NCI-H2196 (cell line): Measurements from ENCODE around the gene LLGL2.

Source experiments
- DNase-seq: peaks from one replicate; lab custom pipeline; 2025; ENCODE audit not compliant: unreplicated experiment; lab: John Stamatoyannopoulos, UW

Gene LLGL2

GRCh38 chr17:75611851-75612429 is 86.4 kb downstream of the LLGL2 start:
- DNase-seq: no peak

DNA sequence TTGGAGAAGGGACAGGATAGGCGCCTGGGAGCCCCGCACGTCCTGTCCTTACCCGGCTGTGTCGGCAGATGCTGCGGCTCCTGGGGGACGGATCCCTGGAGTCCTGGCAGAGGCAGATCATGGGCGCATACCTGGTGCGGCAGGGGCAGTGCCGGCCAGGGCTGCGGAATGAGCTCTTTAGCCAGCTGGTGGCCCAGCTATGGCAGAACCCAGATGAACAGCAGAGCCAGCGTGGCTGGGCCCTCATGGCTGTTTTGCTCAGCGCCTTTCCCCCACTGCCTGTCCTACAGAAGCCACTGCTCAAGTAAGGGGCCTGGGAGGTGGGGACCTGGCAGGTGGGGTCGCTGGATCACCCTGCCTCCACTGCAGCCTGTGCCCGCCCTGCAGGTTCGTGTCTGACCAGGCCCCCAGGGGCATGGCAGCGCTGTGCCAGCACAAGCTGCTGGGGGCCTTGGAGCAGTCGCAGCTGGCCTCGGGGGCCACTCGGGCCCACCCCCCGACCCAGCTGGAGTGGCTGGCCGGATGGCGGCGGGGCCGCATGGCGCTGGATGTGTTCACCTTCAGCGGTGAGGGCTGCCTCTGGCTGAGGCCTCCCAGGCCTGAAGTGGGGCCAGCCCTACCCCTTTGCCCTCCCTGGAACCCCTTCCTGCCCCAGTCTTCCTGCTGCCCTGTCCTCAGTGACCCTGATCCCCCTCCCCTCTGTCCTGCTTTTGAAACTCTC is 87.6 kb downstream of the LLGL2 start:
- DNase-seq: no peak

GRCh38 chr17:75614006-75614405 is 88.5 kb downstream of the LLGL2 start:
- no peak for DNase-seq

- DNase-seq: no peak
Measured at GRCh38 chr17:75614556-75615270, 89.2 kb downstream of the LLGL2 start.

DNA sequence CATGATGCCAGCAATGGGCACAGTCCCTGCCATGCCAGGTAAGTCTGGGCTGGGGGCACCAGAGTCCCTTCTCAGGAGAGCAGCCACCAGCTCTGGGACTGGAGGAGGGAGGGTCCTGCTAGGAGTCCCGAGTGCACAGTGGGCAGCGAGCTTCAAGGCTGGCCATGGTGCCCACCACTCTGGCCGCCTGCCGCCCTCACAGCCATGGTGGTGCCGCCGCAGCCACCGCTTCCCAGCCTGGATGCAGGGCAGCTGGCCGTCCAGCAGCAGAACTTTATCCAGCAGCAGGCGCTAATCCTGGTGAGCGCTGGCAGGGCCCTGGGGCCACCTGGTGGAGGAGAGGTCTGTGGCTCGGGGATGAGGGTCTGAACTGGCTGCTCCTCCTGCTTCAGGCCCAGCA is 89.8 kb downstream of the LLGL2 start:
- no peak for DNase-seq

DNA sequence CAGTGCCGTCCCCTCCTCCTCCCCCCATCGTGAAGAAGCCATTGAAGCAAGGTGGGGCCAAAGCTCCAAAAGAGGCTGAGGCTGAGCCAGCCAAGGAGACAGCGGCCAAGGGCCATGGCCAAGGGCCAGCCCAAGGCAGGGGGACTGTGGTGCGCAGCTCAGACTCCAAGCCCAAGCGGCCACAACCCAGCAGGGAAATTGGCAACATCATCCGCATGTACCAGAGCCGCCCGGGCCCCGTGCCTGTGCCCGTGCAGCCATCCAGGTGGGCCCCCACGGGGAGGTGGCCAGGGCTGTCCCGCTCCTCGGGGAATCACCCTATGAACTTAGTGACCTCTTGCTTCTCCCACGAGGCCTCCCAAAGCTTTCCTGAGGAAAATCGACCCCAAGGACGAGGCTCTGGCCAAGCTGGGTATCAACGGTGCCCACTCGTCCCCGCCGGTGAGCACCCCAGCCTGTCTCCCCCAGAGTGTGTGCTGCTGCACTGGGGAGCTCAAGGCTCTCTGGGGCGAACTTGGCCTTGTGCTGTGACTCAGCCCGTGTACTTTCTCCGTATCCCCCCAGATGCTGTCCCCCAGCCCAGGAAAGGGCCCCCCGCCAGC is 91.1 kb downstream of the LLGL2 start:
- DNase-seq: no peak

DNA sequence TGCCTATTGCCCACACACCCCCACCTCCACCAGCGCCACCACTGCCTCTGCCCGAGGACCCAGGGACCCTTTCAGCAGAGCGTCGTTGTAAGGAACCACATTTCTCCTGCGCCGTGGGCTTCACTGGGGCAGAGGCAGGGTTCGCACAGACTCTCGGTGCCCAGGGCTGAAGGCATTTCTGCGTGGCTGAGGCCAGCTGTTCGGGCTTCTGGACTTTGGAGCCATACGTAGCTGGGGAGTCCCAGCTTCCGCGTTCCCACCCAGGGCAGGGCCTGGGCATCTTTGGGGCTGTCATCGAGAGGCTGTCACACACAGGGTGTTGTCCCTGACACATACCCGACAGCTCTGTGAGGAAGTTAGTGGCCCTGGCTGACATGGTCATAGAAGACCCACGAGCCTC is 91.7 kb downstream of the LLGL2 start:
- DNase-seq: no peak

- DNase-seq: no peak
Measured at GRCh38 chr17:75617675-75618074, 92.2 kb downstream of the LLGL2 start.

DNA sequence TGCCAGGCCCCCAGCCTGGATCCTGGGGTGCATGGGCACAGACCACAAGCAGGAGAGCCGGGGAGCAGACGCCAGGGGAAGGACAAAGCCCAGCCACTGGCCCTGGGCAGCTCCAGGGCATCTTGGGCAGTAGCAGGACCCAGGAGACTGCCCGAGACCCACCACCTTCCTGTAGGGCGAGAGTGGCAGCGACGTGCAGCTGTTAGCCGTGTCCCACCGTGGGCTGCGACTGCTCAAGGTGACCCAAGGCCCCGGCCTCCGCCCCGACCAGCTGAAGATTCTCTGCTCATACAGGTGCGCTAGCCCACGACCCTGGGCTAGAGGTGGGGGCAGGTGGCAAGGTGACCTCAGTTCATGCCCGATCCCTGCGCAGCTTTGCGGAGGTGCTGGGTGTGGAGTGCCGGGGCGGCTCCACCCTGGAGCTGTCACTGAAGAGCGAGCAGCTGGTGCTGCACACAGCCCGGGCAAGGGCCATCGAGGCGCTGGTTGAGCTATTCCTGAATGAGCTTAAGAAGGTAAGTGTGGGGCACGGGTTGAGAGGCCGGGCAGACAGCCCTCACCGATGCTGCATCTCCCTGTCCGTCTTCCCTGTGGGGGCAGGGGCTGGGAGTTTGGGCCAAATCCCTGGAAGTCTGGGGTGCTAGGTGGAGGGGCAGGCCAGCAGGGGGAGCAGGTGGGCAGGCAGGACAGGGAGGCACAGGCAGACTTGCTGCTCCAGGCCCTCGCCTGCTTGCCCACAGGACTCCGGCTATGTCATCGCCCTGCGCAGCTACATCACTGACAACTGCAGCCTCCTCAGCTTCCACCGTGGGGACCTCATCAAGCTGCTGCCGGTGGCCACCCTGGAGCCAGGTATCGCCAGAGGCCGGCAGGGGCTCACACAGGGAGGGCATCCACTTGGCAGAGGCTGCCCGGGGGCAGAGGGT is 94.3 kb downstream of the LLGL2 start:
- DNase-seq: no peak

DNA sequence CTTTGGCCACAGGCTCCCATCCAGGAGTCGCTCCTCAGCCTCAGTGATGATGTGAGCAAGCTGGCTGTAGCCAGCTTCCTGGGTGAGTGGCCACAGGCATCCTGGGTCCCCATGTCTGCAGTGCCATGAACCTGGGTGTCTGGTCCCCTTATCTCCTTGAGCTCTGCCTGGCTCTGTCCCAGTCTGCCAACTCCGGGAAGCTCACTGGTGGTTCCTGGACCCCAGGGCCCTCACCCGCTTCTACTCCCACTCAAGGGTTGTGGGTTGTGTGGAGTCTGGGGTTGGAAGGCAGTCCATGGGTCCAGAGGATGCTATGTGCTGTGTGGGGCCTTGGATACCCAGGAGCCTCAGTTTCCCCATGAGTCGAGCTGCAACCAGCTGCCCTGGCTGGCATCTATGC is 96.0 kb downstream of the LLGL2 start:
- no peak for DNase-seq

- no peak for DNase-seq
Measured at GRCh38 chr17:75622076-75622475, 96.6 kb downstream of the LLGL2 start.

DNA sequence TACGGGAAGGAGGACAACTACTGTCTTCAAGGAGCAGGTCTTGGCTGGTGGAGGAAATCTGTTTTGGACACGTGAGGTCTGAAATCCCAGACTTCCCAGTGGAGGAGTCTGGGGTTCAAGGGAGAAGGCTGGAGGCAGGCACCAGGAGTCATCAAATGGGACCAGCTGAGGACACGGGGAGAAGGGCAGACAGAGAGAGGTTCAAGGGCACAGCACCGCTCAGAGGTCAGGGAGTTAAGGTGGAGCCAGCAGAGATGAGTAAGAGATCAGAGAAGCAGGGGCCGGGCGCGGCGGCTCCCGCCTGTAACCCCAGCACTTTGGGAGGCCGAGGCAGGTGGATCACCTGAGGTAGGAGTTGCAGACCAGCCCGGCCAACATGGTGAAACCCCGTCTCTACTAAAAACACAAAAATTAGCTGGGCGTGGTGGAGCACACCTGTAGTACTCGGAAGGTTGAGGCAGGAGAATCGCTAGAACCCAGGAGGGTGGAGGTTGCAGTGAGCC is 97.3 kb downstream of the LLGL2 start:
- no peak for DNase-seq

- no peak for DNase-seq
Measured at GRCh38 chr17:75623386-75623785, 97.9 kb downstream of the LLGL2 start.

DNA sequence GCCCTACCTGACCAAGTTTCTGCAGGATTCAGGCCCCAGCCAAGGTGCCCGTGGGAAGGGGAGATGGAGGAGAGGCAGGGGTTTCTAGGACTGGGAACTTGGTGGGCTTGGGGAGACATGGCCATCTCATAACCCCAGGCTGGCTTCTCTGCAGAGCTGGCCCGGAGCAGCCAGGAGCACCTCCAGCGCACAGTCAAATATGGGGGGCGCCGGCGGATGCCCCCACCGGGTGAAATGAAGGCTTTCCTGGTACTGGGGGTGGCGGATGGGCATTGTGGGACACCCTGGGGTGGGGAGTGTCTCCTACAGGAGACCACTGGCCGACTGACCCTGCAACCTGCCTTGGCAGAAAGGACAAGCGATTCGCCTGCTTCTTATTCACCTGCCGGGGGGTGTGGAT is 98.5 kb downstream of the LLGL2 start:
- DNase-seq: no peak
